GM19467 (cell line): Measurements from ENCODE around the gene SEC14L1.

Experiments
- ATAC-seq: cut with Tn5 transposase; IDR thresholded peaks from one replicate; pipeline ENCODE4 v1.9.1; 2021; ENCODE audit warnings: mild to moderate bottlenecking, moderate library complexity; ENCODE audit not compliant: unreplicated experiment

Gene SEC14L1

GRCh38 chr17:77160875-77161530 lies 20.2 kb downstream of the SEC14L1 start:
- no peak for ATAC-seq

- no peak for ATAC-seq
Measured at GRCh38 chr17:77161953-77162352, 21.2 kb downstream of the SEC14L1 start.

DNA sequence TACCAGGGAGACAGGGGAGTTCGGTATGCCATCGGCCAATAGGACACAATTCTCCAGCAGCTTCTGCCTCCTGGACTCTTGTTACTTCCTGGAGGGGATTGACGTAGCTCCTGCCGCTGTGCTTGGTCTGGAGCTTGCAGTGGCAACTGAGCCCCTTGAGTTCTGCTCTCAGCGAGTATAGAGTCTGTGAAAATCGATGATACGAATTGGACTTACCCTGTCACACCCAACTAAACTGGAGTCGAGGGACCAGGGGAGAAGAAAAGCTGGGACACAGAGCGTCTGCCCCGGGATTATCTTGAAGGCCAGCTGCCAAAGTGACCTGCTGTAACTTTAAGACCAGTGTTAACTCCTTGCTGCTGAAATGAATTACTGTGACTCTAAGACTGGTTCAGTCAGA lies 22.2 kb downstream of the SEC14L1 start:
- ATAC-seq, result no peak

- no peak for ATAC-seq
Measured at GRCh38 chr17:77163511-77164280, 22.9 kb downstream of the SEC14L1 start.

GRCh38 chr17:77164483-77165091 lies 23.8 kb downstream of the SEC14L1 start:
- no peak for ATAC-seq

DNA sequence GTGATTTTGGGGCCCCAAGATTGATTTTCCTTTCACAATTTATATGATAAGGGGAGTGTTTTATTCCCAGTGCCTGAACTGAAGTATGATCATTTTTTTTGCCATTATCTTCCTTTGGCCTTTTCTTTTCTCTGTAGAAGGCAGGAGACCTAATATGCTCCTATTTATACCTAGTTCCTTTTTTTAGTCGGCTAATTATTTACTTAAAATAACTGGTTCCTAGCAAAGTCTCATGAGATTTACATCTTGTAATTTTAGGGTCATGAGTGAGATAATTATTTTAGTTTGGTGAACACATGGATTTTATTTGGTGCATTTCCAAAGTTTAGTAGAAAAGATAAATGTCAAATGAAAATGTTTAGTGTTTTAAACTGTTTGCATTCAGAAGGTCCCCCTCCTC lies 24.8 kb downstream of the SEC14L1 start:
- no peak for ATAC-seq

DNA sequence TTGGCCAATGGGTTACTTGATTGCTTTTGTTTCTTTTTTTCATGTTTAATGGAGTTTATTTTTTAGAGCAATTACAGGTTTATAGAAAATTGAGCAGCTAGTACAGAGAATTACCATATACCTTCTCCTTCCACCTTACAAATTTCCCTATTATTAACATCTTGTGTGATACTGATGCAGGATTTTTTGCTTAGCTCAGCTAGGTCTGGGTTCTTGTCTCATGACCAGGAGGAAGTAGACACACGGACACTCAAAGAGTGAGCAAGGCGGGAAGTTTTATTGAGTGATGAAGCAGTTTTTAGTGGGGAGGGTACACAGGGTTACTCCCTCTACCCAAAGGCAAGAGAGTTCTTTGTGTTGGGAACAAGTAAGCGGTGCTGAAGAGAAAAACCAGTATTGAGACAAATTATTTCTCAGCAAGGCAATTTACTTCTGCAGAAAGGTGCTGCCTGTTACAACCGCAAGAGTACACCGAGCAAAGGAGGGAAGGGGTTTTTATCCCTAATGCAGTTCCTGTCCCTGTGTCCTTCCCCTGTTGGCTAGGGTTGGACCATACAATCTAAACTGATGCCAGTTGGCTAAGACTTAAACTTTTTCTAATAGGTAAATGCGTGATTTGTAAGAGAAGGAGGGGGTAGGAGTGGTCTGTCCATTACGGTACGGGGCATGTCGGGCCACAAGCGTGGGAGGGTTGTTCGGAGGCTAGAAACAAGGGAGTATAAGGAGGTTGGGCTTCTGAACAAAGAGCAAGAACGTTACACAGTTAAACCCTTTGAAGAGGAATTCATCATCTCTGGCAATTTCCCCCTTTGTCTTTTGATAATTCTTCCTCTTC lies 26.9 kb downstream of the SEC14L1 start:
- ATAC-seq, result no peak

GRCh38 chr17:77173104-77173503 lies 32.3 kb downstream of the SEC14L1 start:
- no peak for ATAC-seq

DNA sequence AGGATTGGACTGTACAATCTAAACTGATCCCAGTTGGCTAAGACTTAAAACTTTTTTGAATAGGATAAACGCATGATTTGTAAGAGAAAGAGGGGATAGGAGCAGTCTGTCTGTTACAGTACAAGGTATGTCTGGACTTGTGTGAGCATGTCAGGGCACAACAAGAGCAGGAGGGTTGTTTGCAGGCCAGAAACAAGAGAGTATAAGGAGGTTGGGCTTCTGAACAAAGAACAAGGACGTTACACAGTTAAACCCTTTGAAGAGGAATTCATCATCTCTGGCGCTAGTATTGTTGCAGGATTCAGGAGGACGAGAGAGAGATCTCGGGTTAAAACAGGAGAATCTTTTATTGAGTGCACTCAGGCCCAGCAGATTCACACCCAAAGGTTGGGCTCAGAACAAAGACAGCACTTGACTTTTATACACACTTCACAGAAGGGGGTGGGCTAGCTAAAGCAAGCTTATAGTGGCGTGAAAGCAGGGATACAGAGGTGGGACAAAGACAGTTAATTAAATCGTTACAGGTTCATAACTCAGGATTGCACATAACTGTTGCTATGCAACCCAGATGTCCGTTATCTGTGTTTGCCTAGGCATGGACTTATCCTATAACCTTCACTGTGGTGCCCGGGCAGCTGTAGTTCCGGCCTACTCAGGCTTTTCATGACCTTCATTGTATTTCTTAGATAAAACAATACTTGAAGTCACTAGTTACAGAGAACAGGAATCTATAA lies 34.3 kb downstream of the SEC14L1 start:
- ATAC-seq, result no peak

GRCh38 chr17:77177002-77177741 lies 36.4 kb downstream of the SEC14L1 start:
- ATAC-seq, result no peak

- no peak for ATAC-seq
Measured at GRCh38 chr17:77178050-77178449, 37.3 kb downstream of the SEC14L1 start.

- no peak for ATAC-seq
Measured at GRCh38 chr17:77178563-77178962, 37.8 kb downstream of the SEC14L1 start.

DNA sequence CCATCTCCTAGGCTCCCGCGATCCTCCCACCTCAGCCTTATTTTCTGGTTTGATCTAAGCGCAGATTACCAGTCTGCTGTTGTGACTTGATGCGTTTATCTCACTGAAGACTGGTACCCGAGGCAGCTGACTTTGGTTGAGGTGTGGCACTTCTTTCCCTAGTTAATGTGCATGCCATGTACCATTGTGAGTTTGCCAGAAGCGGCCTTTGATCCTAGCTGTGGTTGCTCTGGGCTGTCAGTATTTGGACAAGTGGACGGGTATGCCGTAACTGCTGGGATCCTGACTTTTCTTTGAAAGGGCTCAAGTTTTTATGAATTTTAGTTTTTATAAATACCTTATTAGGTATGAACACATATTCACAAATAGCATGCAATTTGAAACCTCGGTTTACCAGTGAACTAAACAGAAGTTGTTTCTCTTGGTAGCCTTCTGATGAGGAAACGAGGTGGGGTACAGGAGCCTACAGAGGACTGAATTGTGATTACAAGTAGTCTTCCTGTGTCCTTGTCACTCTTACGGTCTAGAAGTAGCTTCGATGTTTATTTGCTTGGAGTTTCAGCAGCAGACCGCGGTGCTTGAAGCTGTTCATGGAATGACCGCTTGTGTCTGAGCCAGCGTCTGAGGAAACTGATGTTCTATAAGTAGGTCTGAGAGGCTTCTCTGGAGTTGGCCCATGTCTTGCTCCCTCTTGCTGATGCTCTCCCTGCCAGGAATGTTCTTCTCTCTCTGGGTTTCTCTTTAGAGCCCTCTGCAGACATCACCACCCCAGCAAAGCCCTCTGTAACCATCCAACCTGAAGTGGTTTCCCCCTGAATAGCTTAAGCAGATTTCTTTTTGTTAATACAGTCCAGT lies 40.0 kb downstream of the SEC14L1 start:
- ATAC-seq, result no peak

DNA sequence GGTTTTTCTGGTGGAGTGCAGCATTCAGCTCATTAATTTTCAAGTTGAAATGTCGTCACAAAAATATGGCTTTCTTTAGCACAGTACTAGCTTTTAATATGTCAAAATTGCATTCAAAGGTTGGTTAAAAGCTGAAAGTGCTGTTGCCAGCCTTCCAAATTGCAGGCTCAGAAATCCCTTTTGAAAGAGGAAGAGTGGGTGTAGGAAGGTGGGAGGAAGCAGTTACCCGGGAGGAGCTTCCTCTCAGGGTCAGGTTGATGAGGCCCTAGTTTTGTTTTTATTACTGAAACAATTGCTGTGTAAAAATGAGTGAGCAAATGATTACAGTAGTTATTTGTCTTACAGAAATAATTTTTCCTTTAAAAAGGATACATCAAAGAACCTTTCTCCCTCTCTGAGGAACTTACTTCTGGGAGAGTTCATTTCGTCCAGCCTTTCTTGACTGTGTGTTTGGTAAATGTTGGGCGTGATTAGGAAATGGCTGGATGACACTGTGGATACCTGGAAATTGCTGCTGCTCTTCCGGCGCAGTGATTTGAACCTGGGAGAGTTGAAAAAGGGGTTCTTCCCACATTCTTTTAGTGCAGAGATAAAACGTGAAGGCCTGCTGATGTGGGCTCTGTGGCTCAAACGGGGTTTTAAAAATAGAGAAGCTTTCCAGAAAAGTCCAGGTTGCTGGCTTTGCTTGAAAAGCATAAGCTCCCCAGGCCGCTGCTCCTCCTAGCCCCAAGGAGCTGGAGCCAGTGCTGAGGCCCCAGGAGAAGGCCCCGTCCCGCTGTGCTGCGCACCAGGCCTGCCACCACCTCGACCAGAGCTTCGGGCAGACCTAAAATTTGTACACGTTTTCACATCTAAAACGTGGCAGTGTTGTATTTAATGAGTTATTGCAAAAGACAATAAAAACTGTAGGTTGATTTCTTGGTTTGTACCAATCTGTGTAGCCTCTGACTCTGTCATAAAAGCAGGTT lies 41.7 kb downstream of the SEC14L1 start:
- no peak for ATAC-seq

DNA sequence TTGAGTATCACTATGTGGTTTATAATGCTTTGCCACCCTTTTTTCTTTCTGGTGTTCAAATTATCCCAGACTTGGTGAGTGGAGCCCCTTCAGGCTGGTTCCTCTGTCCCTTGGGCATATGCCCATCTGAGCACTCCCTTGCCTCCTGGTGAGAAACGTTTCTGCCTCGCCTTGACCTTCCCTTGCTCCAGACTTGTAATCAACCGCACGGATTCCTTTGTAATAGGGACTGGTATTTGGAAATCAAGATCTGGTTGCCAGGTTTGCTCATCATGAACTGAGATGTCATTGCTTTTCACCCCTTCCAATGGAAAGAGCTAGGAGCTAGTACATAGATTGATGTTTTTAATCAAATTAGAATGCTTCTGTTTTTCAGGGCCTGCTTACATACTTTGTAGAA lies 43.7 kb downstream of the SEC14L1 start:
- no peak for ATAC-seq

DNA sequence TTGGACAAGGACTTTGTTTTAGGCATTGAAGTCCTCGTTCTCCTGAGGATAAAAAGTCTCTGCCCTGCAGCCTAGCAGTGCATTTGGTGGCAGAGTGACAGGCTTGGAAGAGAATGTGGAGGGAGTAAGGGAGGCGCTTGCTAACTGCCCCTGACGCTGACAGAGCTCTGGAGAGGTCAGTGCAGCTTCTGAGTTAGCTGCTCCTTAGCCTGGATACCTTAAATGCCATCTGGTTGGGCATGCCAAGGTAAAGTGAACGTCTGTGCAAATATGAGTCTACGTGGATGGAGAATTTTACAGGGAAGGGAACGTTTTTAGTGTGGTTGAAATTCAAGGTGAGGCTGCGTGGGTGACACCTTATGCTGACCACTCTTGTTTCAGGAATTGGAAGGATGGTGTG lies 44.4 kb downstream of the SEC14L1 start:
- no peak for ATAC-seq

- no peak for ATAC-seq
Measured at GRCh38 chr17:77186141-77186604, 45.4 kb downstream of the SEC14L1 start.
